ENCODE results near the gene TCN2. TPM values are rescaled to one million over a fixed set of nuclear protein-coding genes. Genes with fewer than 3 reads are reported as not detected.

Gene TCN2
- total RNA-seq, 1 donor from 2014 or later, result 14.5 TPM

DNA sequence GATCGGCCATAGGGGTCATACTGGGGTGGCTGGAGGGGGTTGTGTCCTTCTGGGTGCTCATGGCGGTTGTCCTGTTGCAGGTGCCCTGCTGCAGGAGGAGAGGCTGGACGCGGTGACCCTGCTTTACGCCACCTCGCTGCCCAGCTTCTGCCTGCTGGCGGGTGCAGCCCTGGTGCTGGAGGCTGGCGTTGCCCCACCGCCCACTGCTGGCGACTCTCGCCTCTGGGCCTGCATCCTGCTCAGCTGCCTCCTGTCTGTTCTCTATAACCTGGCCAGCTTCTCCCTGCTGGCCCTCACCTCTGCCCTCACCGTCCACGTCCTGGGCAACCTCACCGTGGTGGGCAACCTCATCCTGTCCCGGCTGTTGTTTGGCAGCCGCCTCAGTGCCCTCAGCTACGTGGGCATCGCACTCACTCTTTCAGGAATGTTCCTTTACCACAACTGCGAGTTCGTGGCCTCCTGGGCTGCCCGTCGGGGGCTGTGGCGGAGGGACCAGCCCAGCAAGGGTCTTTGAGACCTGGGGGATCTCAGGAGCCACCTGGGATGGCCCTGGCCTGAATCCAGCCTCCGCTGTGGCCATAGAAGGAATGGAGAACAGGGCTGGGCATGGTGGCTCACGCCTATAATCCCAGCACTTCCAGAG is 39.7 kb downstream of the TCN2 start:
- no peak for DNase-seq (ENCODE audit: extremely low spot score, unreplicated experiment)
- no peaks in the 10 kb centered on the region for H3K27me3 Mint-ChIP-seq
- H3K4me1 Mint-ChIP-seq (ENCODE audit: unreplicated experiment), result peaks cover 2% of the 10 kb centered on the region
- peaks cover 2% of the 10 kb centered on the region for H3K9me3 Mint-ChIP-seq
- TF ChIP-seq, protein P1, sequence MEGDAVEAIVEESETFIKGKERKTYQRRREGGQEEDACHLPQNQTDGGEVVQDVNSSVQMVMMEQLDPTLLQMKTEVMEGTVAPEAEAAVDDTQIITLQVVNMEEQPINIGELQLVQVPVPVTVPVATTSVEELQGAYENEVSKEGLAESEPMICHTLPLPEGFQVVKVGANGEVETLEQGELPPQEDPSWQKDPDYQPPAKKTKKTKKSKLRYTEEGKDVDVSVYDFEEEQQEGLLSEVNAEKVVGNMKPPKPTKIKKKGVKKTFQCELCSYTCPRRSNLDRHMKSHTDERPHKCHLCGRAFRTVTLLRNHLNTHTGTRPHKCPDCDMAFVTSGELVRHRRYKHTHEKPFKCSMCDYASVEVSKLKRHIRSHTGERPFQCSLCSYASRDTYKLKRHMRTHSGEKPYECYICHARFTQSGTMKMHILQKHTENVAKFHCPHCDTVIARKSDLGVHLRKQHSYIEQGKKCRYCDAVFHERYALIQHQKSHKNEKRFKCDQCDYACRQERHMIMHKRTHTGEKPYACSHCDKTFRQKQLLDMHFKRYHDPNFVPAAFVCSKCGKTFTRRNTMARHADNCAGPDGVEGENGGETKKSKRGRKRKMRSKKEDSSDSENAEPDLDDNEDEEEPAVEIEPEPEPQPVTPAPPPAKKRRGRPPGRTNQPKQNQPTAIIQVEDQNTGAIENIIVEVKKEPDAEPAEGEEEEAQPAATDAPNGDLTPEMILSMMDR (conservative IDR thresholded peaks at IDR 0.05), result no peak
- no peak overlapping the region for H3K27ac Mint-ChIP-seq
- H3K36me3 Mint-ChIP-seq, result no peaks in the 10 kb centered on the region
- H3K4me3 Mint-ChIP-seq, result no peak overlapping the region

DNA sequence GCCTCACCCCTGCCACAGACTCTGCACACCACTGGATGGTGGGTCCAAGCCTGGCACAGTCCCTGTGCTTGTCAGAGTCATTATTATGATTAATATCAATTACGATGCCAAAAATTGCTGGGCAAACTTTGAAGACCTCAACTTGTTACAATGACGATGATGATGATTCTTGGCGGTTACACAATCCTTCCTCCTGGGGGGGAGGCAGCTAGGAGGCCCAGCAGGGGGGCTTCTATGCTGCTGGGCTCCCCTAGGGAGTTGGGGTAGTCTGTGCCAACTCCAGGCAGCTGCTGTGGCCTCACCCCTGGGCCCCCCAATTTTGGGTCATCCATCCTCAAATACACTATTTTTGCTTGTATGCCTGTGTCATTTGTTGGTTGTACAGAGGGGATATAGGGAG is 40.6 kb downstream of the TCN2 start:
- peaks cover 5% of the 10 kb centered on the region for H3K9me3 Mint-ChIP-seq

DNA sequence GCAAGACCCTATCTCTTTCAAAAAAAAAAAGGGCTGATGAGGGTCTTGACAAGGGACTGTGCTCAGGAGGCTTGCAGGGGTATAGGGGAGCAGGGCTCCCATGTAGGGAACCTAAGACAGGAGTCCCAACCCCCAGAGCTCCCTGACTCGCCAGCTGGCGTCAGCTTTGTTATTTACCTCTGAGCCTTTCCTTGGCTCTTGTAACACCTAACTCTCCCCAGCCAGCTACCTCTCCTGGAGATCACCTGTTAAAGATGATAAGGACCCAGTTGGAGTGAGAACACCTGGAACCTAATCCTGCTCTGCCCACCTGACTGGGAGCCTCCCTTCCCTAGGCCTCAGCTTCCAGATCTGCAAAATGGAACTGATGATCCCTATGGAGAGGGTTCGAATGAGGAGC is 41.9 kb downstream of the TCN2 start:
- Mint-ChIP-seq H3K27me3 (no peaks in the 10 kb centered on the region), H3K4me1 (ENCODE audit: unreplicated experiment) (peaks cover 5% of the 10 kb centered on the region), H3K4me3 (no peak overlapping the region), H3K36me3 (no peaks in the 10 kb centered on the region), H3K9me3 (peaks cover 5% of the 10 kb centered on the region), H3K27ac (no peak overlapping the region)
- no peak for DNase-seq (ENCODE audit: extremely low spot score, unreplicated experiment)
- TF ChIP-seq, protein P1 (conservative IDR thresholded peaks at IDR 0.05), result no peak

More for the DNA sequence above, 40.6 kb downstream of the TCN2 start:
- no peak for DNase-seq (ENCODE audit: extremely low spot score, unreplicated experiment)
- Mint-ChIP-seq H3K27ac (no peak overlapping the region), H3K4me1 (ENCODE audit: unreplicated experiment) (peaks cover 5% of the 10 kb centered on the region), H3K27me3 (no peaks in the 10 kb centered on the region), H3K36me3 (no peaks in the 10 kb centered on the region), H3K4me3 (no peak overlapping the region)
- TF ChIP-seq, protein P1 (conservative IDR thresholded peaks at IDR 0.05), result no peak

DNA sequence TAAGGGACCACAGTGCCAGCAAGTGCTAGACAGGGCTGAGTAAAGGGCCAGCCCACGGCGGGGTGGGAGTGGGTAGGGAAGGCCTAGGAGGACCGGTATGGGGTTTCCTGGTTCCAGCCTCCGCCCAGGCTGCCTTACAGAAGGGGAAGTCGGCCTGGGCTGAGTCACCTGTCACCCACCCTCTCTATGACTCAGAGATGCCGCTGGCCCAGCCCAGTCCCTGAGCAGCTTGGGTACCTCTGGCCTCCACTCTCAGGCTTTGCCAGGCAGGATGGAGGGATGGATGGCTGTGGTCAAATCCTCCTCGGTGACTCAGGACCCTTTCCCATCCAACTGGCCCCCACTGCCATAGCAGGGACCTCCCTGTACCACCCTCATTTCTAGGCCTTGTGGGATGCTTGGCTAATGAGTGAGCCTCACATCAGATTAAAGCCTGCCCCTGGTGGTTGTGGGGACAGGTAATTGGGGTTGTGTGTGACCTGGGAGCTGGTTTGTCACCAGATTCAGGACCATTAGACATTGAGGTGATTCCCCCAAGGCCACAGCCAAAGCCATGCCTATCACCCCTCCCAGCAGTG is 42.5 kb downstream of the TCN2 start:
- Mint-ChIP-seq H3K4me3 (no peak overlapping the region), H3K27ac (no peak overlapping the region), H3K4me1 (ENCODE audit: unreplicated experiment) (peaks cover 5% of the 10 kb centered on the region), H3K36me3 (no peaks in the 10 kb centered on the region), H3K27me3 (no peaks in the 10 kb centered on the region), H3K9me3 (peaks cover 5% of the 10 kb centered on the region)
- no peak for DNase-seq (ENCODE audit: extremely low spot score, unreplicated experiment)
- TF ChIP-seq, protein P1 (conservative IDR thresholded peaks at IDR 0.05), result no peak

DNA sequence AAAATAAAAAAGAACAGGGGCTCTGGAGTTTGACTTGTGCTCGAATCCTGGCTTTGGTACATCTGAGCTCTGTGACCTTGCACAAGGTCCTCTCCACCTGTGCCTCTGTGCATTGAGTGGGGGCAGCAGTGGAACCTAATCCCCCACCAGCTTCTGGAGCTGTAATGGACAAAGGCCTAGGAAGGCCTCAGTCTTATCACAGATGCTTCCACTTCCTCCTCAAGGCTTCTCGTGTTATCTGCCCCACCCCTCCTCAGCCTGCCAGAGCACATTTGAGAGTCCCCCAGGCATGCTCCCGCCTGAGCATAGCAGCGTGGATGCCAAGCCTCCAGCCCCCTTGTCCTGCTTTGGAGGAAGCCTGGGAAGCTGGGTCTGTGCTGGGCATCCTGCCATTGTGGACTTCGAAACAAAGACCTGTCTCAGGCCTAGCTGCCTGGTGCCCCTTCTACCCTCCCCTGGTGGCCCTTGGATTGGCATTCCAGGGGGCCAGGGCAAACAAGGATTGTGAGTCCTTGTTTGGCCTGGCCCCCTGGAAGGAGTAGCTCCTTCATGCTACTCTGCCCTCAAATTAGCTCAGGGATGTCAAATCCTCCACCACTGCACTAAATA is 43.6 kb downstream of the TCN2 start:
- H3K27me3 Mint-ChIP-seq, result no peaks in the 10 kb centered on the region
- H3K27ac Mint-ChIP-seq, result no peak overlapping the region
- no peak for DNase-seq (ENCODE audit: extremely low spot score, unreplicated experiment)

More for the DNA sequence above, 43.6 kb downstream of the TCN2 start:
- peaks cover 5% of the 10 kb centered on the region for H3K9me3 Mint-ChIP-seq
- H3K4me3 Mint-ChIP-seq, result no peak overlapping the region
- H3K4me1 Mint-ChIP-seq (ENCODE audit: unreplicated experiment), result peaks cover 5% of the 10 kb centered on the region
- no peaks in the 10 kb centered on the region for H3K36me3 Mint-ChIP-seq
- TF ChIP-seq, protein P1 (conservative IDR thresholded peaks at IDR 0.05), result no peak
